Measurements from ENCODE around the gene LLCFC1. TPM values are rescaled to one million over a fixed set of nuclear protein-coding genes. Genes with fewer than 3 reads are reported as not detected.

LLCFC1 gene
- total RNA-seq, 1 donor from 2014 or later: not detected

GRCh38 chr7:142940966-142941535 lies 1.8 kb downstream of the LLCFC1 start:
- no peak overlapping the region for H3K27ac Mint-ChIP-seq (ENCODE audit: unreplicated experiment)
- peaks cover 4% of the 10 kb centered on the region for H3K36me3 Mint-ChIP-seq (ENCODE audit: unreplicated experiment)
- no peaks in the 10 kb centered on the region for H3K4me1 Mint-ChIP-seq (ENCODE audit: low read depth, unreplicated experiment)
- DNase-seq: no peak
- H3K4me3 Mint-ChIP-seq (ENCODE audit: unreplicated experiment): no peak overlapping the region
- peaks cover 5% of the 10 kb centered on the region for H3K27me3 Mint-ChIP-seq (ENCODE audit: unreplicated experiment)
- H3K9me3 Mint-ChIP-seq (ENCODE audit: unreplicated experiment): no peaks in the 10 kb centered on the region
- TF ChIP-seq, protein P1, sequence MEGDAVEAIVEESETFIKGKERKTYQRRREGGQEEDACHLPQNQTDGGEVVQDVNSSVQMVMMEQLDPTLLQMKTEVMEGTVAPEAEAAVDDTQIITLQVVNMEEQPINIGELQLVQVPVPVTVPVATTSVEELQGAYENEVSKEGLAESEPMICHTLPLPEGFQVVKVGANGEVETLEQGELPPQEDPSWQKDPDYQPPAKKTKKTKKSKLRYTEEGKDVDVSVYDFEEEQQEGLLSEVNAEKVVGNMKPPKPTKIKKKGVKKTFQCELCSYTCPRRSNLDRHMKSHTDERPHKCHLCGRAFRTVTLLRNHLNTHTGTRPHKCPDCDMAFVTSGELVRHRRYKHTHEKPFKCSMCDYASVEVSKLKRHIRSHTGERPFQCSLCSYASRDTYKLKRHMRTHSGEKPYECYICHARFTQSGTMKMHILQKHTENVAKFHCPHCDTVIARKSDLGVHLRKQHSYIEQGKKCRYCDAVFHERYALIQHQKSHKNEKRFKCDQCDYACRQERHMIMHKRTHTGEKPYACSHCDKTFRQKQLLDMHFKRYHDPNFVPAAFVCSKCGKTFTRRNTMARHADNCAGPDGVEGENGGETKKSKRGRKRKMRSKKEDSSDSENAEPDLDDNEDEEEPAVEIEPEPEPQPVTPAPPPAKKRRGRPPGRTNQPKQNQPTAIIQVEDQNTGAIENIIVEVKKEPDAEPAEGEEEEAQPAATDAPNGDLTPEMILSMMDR (IDR thresholded peaks at IDR 0.05; ENCODE audit: partially characterized antibody, unreplicated experiment): no peak

DNA sequence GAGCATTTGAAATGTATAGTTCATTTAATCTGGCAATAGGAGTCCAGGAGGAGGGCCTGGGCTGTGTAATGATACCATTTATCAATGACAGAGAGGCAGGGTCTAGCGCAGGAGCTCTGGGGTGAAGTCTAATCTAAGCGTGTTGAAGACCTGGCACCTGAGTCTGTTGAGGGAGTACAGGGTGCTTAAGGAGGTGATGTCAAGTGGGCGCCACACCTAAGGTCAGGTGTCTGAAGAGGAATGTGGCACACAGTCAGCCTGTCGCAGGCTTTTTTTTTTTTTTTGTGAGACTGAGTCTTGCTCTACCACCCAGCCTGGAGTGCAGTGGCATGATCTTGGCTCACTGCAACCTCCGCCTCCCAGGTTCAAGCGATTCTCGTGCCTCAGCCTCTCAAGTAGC lies 2.3 kb downstream of the LLCFC1 start:
- Mint-ChIP-seq H3K36me3 (ENCODE audit: unreplicated experiment) (peaks cover 4% of the 10 kb centered on the region), H3K4me1 (ENCODE audit: low read depth, unreplicated experiment) (no peaks in the 10 kb centered on the region), H3K9me3 (ENCODE audit: unreplicated experiment) (no peaks in the 10 kb centered on the region), H3K27ac (ENCODE audit: unreplicated experiment) (no peak overlapping the region), H3K4me3 (ENCODE audit: unreplicated experiment) (no peak overlapping the region), H3K27me3 (ENCODE audit: unreplicated experiment) (peaks cover 5% of the 10 kb centered on the region)
- no peak for DNase-seq
- TF ChIP-seq, protein P1 (IDR thresholded peaks at IDR 0.05; ENCODE audit: partially characterized antibody, unreplicated experiment): no peak

GRCh38 chr7:142942746-142943145 lies 3.5 kb downstream of the LLCFC1 start:
- Mint-ChIP-seq H3K36me3 (ENCODE audit: unreplicated experiment) (peaks cover 4% of the 10 kb centered on the region), H3K9me3 (ENCODE audit: unreplicated experiment) (no peaks in the 10 kb centered on the region), H3K27me3 (ENCODE audit: unreplicated experiment) (peaks cover 5% of the 10 kb centered on the region), H3K4me3 (ENCODE audit: unreplicated experiment) (no peak overlapping the region), H3K4me1 (ENCODE audit: low read depth, unreplicated experiment) (no peaks in the 10 kb centered on the region), H3K27ac (ENCODE audit: unreplicated experiment) (no peak overlapping the region)
- DNase-seq: no peak
- TF ChIP-seq, protein P1 (IDR thresholded peaks at IDR 0.05; ENCODE audit: partially characterized antibody, unreplicated experiment): no peak

DNA sequence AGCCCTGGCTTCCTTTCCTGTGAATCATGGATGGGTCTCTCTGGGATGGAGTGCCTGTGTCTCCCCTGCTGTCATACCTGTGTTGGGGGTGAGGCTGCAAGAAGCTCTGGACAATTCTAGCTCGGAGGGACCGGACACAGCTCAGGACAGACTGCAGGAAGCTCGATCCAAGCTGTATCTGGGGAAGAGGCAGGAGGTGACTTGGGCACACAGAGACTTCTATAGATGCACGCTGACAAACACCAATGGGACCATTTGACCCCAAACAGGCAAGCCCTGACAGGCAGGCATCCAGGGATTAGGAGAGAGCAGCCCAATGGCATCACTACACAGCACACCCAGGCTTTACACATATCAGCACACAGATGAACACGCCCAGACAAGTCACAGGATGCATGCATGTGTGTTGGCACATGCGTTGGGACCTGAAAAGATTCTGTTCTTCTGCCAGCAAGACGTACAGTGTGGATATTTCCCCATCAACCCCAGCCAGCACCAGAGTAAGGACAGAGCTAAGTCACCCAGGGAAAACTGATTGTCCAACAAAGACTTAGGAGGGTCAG lies 4.5 kb downstream of the LLCFC1 start:
- no peak overlapping the region for H3K27ac Mint-ChIP-seq (ENCODE audit: unreplicated experiment)
- TF ChIP-seq, protein P1 (IDR thresholded peaks at IDR 0.05; ENCODE audit: partially characterized antibody, unreplicated experiment): no peak
- H3K4me3 Mint-ChIP-seq (ENCODE audit: unreplicated experiment): no peak overlapping the region
- H3K4me1 Mint-ChIP-seq (ENCODE audit: low read depth, unreplicated experiment): no peaks in the 10 kb centered on the region
- no peaks in the 10 kb centered on the region for H3K9me3 Mint-ChIP-seq (ENCODE audit: unreplicated experiment)
- peaks cover 4% of the 10 kb centered on the region for H3K36me3 Mint-ChIP-seq (ENCODE audit: unreplicated experiment)
- H3K27me3 Mint-ChIP-seq (ENCODE audit: unreplicated experiment): peaks cover 5% of the 10 kb centered on the region
- DNase-seq: no peak

GRCh38 chr7:142945001-142945400 lies 5.7 kb downstream of the LLCFC1 start:
- Mint-ChIP-seq H3K4me1 (ENCODE audit: low read depth, unreplicated experiment) (no peaks in the 10 kb centered on the region), H3K4me3 (ENCODE audit: unreplicated experiment) (no peak overlapping the region), H3K9me3 (ENCODE audit: unreplicated experiment) (no peaks in the 10 kb centered on the region), H3K27me3 (ENCODE audit: unreplicated experiment) (peaks cover 3% of the 10 kb centered on the region), H3K36me3 (ENCODE audit: unreplicated experiment) (peaks cover 4% of the 10 kb centered on the region), H3K27ac (ENCODE audit: unreplicated experiment) (no peak overlapping the region)
- TF ChIP-seq, protein P1 (IDR thresholded peaks at IDR 0.05; ENCODE audit: partially characterized antibody, unreplicated experiment): no peak
- no peak for DNase-seq

All from glutamatergic neuron (in vitro differentiated cells).